ENCODE results near the gene WDR27. TPM values are rescaled to one million over a fixed set of nuclear protein-coding genes. Genes with fewer than 3 reads are reported as not detected.

The WDR27 gene
- total and polyA plus RNA-seq, 10 of the 15 experiments (the other 5 are each of a cell fraction or from before 2014, with no cell fraction given) = 1.9 to 33.2 (median 19.0) TPM

DNA sequence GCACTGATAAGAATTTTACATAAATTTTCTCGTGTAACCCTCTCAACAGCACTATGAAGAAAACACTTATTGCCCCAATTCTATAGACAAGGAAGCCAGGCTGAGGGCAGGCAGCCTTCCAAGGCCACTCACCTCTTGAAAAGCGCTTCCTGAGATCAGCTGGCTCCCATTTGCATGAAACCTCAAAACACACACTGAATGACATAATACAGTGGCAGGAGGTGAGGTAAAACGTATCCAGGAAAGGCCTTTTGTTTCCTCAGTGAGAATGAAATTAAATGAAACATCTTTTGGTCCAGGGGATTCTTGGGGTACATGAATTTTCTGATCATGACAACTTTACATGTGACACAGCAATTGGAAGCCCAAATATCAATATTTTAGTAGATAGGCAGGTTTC lies 112.5 kb downstream of the WDR27 start (continued):
- TF ChIP-seq, protein P1, sequence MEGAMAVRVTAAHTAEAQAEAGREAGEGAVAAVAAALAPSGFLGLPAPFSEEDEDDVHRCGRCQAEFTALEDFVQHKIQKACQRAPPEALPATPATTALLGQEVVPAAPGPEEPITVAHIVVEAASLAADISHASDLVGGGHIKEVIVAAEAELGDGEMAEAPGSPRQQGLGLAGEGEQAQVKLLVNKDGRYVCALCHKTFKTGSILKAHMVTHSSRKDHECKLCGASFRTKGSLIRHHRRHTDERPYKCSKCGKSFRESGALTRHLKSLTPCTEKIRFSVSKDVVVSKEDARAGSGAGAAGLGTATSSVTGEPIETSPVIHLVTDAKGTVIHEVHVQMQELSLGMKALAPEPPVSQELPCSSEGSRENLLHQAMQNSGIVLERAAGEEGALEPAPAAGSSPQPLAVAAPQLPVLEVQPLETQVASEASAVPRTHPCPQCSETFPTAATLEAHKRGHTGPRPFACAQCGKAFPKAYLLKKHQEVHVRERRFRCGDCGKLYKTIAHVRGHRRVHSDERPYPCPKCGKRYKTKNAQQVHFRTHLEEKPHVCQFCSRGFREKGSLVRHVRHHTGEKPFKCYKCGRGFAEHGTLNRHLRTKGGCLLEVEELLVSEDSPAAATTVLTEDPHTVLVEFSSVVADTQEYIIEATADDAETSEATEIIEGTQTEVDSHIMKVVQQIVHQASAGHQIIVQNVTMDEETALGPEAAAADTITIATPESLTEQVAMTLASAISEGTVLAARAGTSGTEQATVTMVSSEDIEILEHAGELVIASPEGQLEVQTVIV (IDR thresholded peaks at IDR 0.05; ENCODE audit: borderline replicate concordance, partially characterized antibody) = no peak
- TF ChIP-seq, protein P2, sequence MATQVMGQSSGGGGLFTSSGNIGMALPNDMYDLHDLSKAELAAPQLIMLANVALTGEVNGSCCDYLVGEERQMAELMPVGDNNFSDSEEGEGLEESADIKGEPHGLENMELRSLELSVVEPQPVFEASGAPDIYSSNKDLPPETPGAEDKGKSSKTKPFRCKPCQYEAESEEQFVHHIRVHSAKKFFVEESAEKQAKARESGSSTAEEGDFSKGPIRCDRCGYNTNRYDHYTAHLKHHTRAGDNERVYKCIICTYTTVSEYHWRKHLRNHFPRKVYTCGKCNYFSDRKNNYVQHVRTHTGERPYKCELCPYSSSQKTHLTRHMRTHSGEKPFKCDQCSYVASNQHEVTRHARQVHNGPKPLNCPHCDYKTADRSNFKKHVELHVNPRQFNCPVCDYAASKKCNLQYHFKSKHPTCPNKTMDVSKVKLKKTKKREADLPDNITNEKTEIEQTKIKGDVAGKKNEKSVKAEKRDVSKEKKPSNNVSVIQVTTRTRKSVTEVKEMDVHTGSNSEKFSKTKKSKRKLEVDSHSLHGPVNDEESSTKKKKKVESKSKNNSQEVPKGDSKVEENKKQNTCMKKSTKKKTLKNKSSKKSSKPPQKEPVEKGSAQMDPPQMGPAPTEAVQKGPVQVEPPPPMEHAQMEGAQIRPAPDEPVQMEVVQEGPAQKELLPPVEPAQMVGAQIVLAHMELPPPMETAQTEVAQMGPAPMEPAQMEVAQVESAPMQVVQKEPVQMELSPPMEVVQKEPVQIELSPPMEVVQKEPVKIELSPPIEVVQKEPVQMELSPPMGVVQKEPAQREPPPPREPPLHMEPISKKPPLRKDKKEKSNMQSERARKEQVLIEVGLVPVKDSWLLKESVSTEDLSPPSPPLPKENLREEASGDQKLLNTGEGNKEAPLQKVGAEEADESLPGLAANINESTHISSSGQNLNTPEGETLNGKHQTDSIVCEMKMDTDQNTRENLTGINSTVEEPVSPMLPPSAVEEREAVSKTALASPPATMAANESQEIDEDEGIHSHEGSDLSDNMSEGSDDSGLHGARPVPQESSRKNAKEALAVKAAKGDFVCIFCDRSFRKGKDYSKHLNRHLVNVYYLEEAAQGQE (IDR thresholded peaks at IDR 0.05; ENCODE audit: low read depth, low read length) = no peak
- no peak for TF ChIP-seq SMAD5 (IDR thresholded peaks at IDR 0.05; ENCODE audit: low read depth)
- no peak for TF ChIP-seq PML (IDR thresholded peaks at IDR 0.05; ENCODE audit: low read length)
- TF ChIP-seq STAT3 (IDR thresholded peaks at IDR 0.05; ENCODE audit: low read depth, low read length) = no peak
- TF ChIP-seq POLR2A (IDR thresholded peaks at IDR 0.05; ENCODE audit: low read depth, low read length) = no peak
- TF ChIP-seq, protein P3, sequence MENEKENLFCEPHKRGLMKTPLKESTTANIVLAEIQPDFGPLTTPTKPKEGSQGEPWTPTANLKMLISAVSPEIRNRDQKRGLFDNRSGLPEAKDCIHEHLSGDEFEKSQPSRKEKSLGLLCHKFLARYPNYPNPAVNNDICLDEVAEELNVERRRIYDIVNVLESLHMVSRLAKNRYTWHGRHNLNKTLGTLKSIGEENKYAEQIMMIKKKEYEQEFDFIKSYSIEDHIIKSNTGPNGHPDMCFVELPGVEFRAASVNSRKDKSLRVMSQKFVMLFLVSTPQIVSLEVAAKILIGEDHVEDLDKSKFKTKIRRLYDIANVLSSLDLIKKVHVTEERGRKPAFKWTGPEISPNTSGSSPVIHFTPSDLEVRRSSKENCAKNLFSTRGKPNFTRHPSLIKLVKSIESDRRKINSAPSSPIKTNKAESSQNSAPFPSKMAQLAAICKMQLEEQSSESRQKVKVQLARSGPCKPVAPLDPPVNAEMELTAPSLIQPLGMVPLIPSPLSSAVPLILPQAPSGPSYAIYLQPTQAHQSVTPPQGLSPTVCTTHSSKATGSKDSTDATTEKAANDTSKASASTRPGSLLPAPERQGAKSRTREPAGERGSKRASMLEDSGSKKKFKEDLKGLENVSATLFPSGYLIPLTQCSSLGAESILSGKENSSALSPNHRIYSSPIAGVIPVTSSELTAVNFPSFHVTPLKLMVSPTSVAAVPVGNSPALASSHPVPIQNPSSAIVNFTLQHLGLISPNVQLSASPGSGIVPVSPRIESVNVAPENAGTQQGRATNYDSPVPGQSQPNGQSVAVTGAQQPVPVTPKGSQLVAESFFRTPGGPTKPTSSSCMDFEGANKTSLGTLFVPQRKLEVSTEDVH (IDR thresholded peaks at IDR 0.05; ENCODE audit: low read depth, partially characterized antibody) = no peak
- TF ChIP-seq, protein P4, sequence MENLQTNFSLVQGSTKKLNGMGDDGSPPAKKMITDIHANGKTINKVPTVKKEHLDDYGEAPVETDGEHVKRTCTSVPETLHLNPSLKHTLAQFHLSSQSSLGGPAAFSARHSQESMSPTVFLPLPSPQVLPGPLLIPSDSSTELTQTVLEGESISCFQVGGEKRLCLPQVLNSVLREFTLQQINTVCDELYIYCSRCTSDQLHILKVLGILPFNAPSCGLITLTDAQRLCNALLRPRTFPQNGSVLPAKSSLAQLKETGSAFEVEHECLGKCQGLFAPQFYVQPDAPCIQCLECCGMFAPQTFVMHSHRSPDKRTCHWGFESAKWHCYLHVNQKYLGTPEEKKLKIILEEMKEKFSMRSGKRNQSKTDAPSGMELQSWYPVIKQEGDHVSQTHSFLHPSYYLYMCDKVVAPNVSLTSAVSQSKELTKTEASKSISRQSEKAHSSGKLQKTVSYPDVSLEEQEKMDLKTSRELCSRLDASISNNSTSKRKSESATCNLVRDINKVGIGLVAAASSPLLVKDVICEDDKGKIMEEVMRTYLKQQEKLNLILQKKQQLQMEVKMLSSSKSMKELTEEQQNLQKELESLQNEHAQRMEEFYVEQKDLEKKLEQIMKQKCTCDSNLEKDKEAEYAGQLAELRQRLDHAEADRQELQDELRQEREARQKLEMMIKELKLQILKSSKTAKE (IDR thresholded peaks at IDR 0.05; ENCODE audit: low read depth, poor library complexity, severe bottlenecking) = no peak
- TF ChIP-seq, protein P5, sequence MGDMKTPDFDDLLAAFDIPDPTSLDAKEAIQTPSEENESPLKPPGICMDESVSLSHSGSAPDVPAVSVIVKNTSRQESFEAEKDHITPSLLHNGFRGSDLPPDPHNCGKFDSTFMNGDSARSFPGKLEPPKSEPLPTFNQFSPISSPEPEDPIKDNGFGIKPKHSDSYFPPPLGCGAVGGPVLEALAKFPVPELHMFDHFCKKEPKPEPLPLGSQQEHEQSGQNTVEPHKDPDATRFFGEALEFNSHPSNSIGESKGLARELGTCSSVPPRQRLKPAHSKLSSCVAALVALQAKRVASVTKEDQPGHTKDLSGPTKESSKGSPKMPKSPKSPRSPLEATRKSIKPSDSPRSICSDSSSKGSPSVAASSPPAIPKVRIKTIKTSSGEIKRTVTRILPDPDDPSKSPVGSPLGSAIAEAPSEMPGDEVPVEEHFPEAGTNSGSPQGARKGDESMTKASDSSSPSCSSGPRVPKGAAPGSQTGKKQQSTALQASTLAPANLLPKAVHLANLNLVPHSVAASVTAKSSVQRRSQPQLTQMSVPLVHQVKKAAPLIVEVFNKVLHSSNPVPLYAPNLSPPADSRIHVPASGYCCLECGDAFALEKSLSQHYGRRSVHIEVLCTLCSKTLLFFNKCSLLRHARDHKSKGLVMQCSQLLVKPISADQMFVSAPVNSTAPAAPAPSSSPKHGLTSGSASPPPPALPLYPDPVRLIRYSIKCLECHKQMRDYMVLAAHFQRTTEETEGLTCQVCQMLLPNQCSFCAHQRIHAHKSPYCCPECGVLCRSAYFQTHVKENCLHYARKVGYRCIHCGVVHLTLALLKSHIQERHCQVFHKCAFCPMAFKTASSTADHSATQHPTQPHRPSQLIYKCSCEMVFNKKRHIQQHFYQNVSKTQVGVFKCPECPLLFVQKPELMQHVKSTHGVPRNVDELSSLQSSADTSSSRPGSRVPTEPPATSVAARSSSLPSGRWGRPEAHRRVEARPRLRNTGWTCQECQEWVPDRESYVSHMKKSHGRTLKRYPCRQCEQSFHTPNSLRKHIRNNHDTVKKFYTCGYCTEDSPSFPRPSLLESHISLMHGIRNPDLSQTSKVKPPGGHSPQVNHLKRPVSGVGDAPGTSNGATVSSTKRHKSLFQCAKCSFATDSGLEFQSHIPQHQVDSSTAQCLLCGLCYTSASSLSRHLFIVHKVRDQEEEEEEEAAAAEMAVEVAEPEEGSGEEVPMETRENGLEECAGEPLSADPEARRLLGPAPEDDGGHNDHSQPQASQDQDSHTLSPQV (IDR thresholded peaks at IDR 0.05) = no peak
- TF ChIP-seq, protein P6, sequence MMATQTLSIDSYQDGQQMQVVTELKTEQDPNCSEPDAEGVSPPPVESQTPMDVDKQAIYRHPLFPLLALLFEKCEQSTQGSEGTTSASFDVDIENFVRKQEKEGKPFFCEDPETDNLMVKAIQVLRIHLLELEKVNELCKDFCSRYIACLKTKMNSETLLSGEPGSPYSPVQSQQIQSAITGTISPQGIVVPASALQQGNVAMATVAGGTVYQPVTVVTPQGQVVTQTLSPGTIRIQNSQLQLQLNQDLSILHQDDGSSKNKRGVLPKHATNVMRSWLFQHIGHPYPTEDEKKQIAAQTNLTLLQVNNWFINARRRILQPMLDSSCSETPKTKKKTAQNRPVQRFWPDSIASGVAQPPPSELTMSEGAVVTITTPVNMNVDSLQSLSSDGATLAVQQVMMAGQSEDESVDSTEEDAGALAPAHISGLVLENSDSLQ (IDR thresholded peaks at IDR 0.05) = no peak
- TF ChIP-seq, protein P7, sequence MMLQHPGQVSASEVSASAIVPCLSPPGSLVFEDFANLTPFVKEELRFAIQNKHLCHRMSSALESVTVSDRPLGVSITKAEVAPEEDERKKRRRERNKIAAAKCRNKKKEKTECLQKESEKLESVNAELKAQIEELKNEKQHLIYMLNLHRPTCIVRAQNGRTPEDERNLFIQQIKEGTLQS (IDR thresholded peaks at IDR 0.05; ENCODE audit: borderline replicate concordance, extremely low read depth, low read depth, low read length) = no peak
- no peak for TF ChIP-seq ZNF274 (IDR thresholded peaks at IDR 0.05; ENCODE audit: insufficient read depth, insufficient read length)
- TF ChIP-seq IRF4 (IDR thresholded peaks at IDR 0.05; ENCODE audit: low read depth, low read length) = no peak
